Neuron (in vitro differentiated cells): Measurements from ENCODE around the gene ZNF747.

ENCODE experiments used
- H2AFZ ChIP-seq: one replicate; pipeline ENCODE4 v1.6.1; 2013; ENCODE audit warnings: low read depth, mild to moderate bottlenecking, inconsistent platforms, low read length, moderate library complexity
- H3K27me3 ChIP-seq: one replicate; pipeline ENCODE4 v1.6.1; 2013; ENCODE audit warnings: low read length; ENCODE audit not compliant: insufficient read depth
- H3K36me3 ChIP-seq: one replicate; pipeline ENCODE4 v1.6.1; 2013; ENCODE audit warnings: low read length; ENCODE audit not compliant: insufficient read depth
- H3K4me1 ChIP-seq: one replicate; pipeline ENCODE4 v1.6.1; 2013; ENCODE audit warnings: low read length; ENCODE audit not compliant: insufficient read depth
- H3K4me3 ChIP-seq: 2 replicates; pipeline ENCODE4 v1.5.1; 2013; ENCODE audit warnings: mild to moderate bottlenecking, low read length, moderate library complexity
- H3K9me3 ChIP-seq: one replicate; pipeline ENCODE4 v1.6.1; 2013; ENCODE audit warnings: low read length

The ZNF747 gene

GRCh38 chr16:30503403-30504296, 31.0 kb downstream of the ZNF747 start:
- Histone ChIP-seq H3K4me3 (no peak overlapping the region), H3K4me1 (no peaks in the 10 kb centered on the region), H3K36me3 (no peaks in the 10 kb centered on the region), H3K9me3 (no peaks in the 10 kb centered on the region), H3K27me3 (peaks cover 2% of the 10 kb centered on the region), H2AFZ (no peak overlapping the region)

- Histone ChIP-seq H3K27me3 (no peaks in the 10 kb centered on the region), H3K9me3 (no peaks in the 10 kb centered on the region), H2AFZ (no peak overlapping the region), H3K4me1 (no peaks in the 10 kb centered on the region), H3K36me3 (no peaks in the 10 kb centered on the region), H3K4me3 (no peak overlapping the region)
Observed at GRCh38 chr16:30499284-30499683, 35.4 kb downstream of the ZNF747 start.

GRCh38 chr16:30494709-30495108, 39.9 kb downstream of the ZNF747 start:
- peaks cover 2% of the 10 kb centered on the region for H3K4me1 ChIP-seq
- no peaks in the 10 kb centered on the region for H3K36me3 ChIP-seq
- H3K27me3 ChIP-seq = no peaks in the 10 kb centered on the region
- H3K9me3 ChIP-seq = no peaks in the 10 kb centered on the region
- no peak overlapping the region for H2AFZ ChIP-seq
- no peak overlapping the region for H3K4me3 ChIP-seq

GRCh38 chr16:30493941-30494488, 40.6 kb downstream of the ZNF747 start:
- Histone ChIP-seq H3K36me3 (no peaks in the 10 kb centered on the region), H3K9me3 (no peaks in the 10 kb centered on the region), H2AFZ (no peak overlapping the region), H3K27me3 (no peaks in the 10 kb centered on the region), H3K4me3 (no peak overlapping the region), H3K4me1 (peaks cover 2% of the 10 kb centered on the region)

GRCh38 chr16:30491744-30492308, 42.8 kb downstream of the ZNF747 start:
- Histone ChIP-seq H2AFZ (no peak overlapping the region), H3K4me1 (peaks cover 2% of the 10 kb centered on the region), H3K9me3 (no peaks in the 10 kb centered on the region), H3K4me3 (no peak overlapping the region), H3K27me3 (peaks cover 2% of the 10 kb centered on the region), H3K36me3 (no peaks in the 10 kb centered on the region)

- Histone ChIP-seq H3K27me3 (peaks cover 2% of the 10 kb centered on the region), H3K4me3 (no peak overlapping the region)
Observed at GRCh38 chr16:30491229-30491628, 43.4 kb downstream of the ZNF747 start.

GRCh38 chr16:30490210-30490609, 44.4 kb downstream of the ZNF747 start:
- no peaks in the 10 kb centered on the region for H3K36me3 ChIP-seq
- H2AFZ ChIP-seq = peak overlapping the region; percentile 26
- H3K4me1 ChIP-seq = peaks cover 2% of the 10 kb centered on the region
- peaks cover 2% of the 10 kb centered on the region for H3K27me3 ChIP-seq
- no peaks in the 10 kb centered on the region for H3K9me3 ChIP-seq
- H3K4me3 ChIP-seq = no peak overlapping the region

More at GRCh38 chr16:30491229-30491628, 43.4 kb downstream of the ZNF747 start:
- no peak overlapping the region for H2AFZ ChIP-seq
- H3K9me3 ChIP-seq = no peaks in the 10 kb centered on the region
- no peaks in the 10 kb centered on the region for H3K36me3 ChIP-seq
- H3K4me1 ChIP-seq = peaks cover 2% of the 10 kb centered on the region

GRCh38 chr16:30488764-30489605, 45.7 kb downstream of the ZNF747 start:
- Histone ChIP-seq H3K4me1 (peaks cover 2% of the 10 kb centered on the region), H3K9me3 (no peaks in the 10 kb centered on the region), H3K36me3 (no peaks in the 10 kb centered on the region), H2AFZ (no peak overlapping the region), H3K4me3 (no peak overlapping the region), H3K27me3 (peaks cover 2% of the 10 kb centered on the region)

GRCh38 chr16:30485818-30486436, 48.7 kb downstream of the ZNF747 start:
- H3K9me3 ChIP-seq = no peaks in the 10 kb centered on the region
- no peaks in the 10 kb centered on the region for H3K36me3 ChIP-seq
- peaks cover 2% of the 10 kb centered on the region for H3K4me1 ChIP-seq
- H2AFZ ChIP-seq = no peak overlapping the region
- peaks cover 2% of the 10 kb centered on the region for H3K27me3 ChIP-seq
- no peak overlapping the region for H3K4me3 ChIP-seq

- peaks cover 2% of the 10 kb centered on the region for H3K27me3 ChIP-seq
- H2AFZ ChIP-seq = no peak overlapping the region
- H3K4me1 ChIP-seq = no peaks in the 10 kb centered on the region
- H3K36me3 ChIP-seq = no peaks in the 10 kb centered on the region
- no peak overlapping the region for H3K4me3 ChIP-seq
- H3K9me3 ChIP-seq = no peaks in the 10 kb centered on the region
Observed at GRCh38 chr16:30484887-30485286, 49.8 kb downstream of the ZNF747 start.

- no peaks in the 10 kb centered on the region for H3K27me3 ChIP-seq
- no peaks in the 10 kb centered on the region for H3K9me3 ChIP-seq
- no peaks in the 10 kb centered on the region for H3K36me3 ChIP-seq
- H2AFZ ChIP-seq = no peak overlapping the region
- no peak overlapping the region for H3K4me3 ChIP-seq
- no peaks in the 10 kb centered on the region for H3K4me1 ChIP-seq
Observed at GRCh38 chr16:30482366-30482765, 52.3 kb downstream of the ZNF747 start.

- H3K9me3 ChIP-seq = no peaks in the 10 kb centered on the region
- no peaks in the 10 kb centered on the region for H3K4me1 ChIP-seq
- H3K4me3 ChIP-seq = no peak overlapping the region
- H3K36me3 ChIP-seq = no peaks in the 10 kb centered on the region
- no peak overlapping the region for H2AFZ ChIP-seq
- H3K27me3 ChIP-seq = no peaks in the 10 kb centered on the region
Observed at GRCh38 chr16:30481381-30481780, 53.3 kb downstream of the ZNF747 start.
